IMR-90 (cell line): ENCODE measurements around the gene KIAA0825. TPM values are rescaled to one million over a fixed set of nuclear protein-coding genes. Genes with fewer than 3 reads are reported as not detected.

ENCODE experiments used
- ATAC-seq: fragments of 200-7000 bp; cut with Tn5 transposase; 2 replicates; pipeline ENCODE4 v1.9.1; 2020; ENCODE audit warnings: low read depth, mild to moderate bottlenecking, moderate library complexity
- BruUV-seq: library from RNA; stranded (reverse); fragments of 400-500 nt; replicated peaks from 2 replicates; lab custom pipeline; 2021; lab: Mats Ljungman, UMichigan
- CTCF ChIA-PET: fragments of 300-600 bp; formaldehyde crosslinking; extraction: SDS; loops from one replicate; lab custom pipeline; 2021; ENCODE audit warnings: antibody characterized with exemption; lab: Yijun Ruan, JAX
- POLR2A ChIA-PET: fragments of 300-600 bp; sonication (Branson Sonifier 250); formaldehyde crosslinking; loops from one replicate; lab custom pipeline; 2022; ENCODE audit warnings: antibody characterized with exemption; ENCODE audit not compliant: unreplicated experiment; lab: Charles Lee
- DNase-seq: peaks from one replicate; pipeline ENCODE4 v3.0.0; 2013
- H2AFZ ChIP-seq: replicated peaks from 2 replicates; pipeline ENCODE3; 2013; ENCODE audit warnings: low read length, mild to moderate bottlenecking; ENCODE audit not compliant: poor library complexity
- H2AK5ac ChIP-seq: 2 replicates; pipeline ENCODE4 v1.6.1; 2013; ENCODE audit warnings: low read depth, low read length, inconsistent platforms
- H2AK9ac ChIP-seq: replicated peaks from 2 replicates; pipeline ENCODE3; 2013; ENCODE audit warnings: mild to moderate bottlenecking, low read depth, low read length, moderate library complexity; ENCODE audit not compliant: poor library complexity
- H2BK120ac ChIP-seq: 2 replicates; pipeline ENCODE4 v1.6.1; 2013; ENCODE audit warnings: low read depth, low read length, inconsistent platforms
- H2BK15ac ChIP-seq: 3 replicates; pipeline ENCODE4 v1.6.1; 2013; ENCODE audit warnings: low read depth, low read length, inconsistent platforms
- H2BK20ac ChIP-seq: 2 replicates; pipeline ENCODE4 v1.6.1; 2013; ENCODE audit warnings: low read depth, mild to moderate bottlenecking, inconsistent platforms, low read length, moderate library complexity
- H2BK5ac ChIP-seq: 2 replicates; pipeline ENCODE4 v1.6.1; 2013; ENCODE audit warnings: mild to moderate bottlenecking, low read depth, low read length, inconsistent platforms; ENCODE audit not compliant: poor library complexity, severe bottlenecking
- H3K14ac ChIP-seq: replicated peaks from 2 replicates; pipeline ENCODE4 v1.6.1; 2013; ENCODE audit warnings: low read depth, low read length, inconsistent platforms
- H3K18ac ChIP-seq: 2 replicates; pipeline ENCODE4 v1.6.1; 2013; ENCODE audit warnings: low read depth, low read length, control low read depth
- H3K23ac ChIP-seq: 2 replicates; pipeline ENCODE4 v1.6.1; 2013; ENCODE audit warnings: low read depth, low read length, inconsistent platforms
- H3K27ac ChIP-seq: 2 replicates; pipeline ENCODE4 v1.5.1; 2013; ENCODE audit warnings: mild to moderate bottlenecking, control low read depth, low read length; ENCODE audit not compliant: insufficient read depth
- H3K27me3 ChIP-seq: 2 replicates; pipeline ENCODE4 v1.6.1; 2013; ENCODE audit warnings: low read length; ENCODE audit not compliant: control insufficient read depth, insufficient read depth
- H3K36me3 ChIP-seq: 2 replicates; pipeline ENCODE4 v1.6.1; 2013; ENCODE audit warnings: low read length, mixed read lengths; ENCODE audit not compliant: control insufficient read depth, insufficient read depth
- H3K4ac ChIP-seq: 2 replicates; pipeline ENCODE4 v1.6.1; 2013; ENCODE audit warnings: low read depth, low read length, inconsistent platforms
- H3K4me1 ChIP-seq: 2 replicates; pipeline ENCODE4 v1.6.1; 2013; ENCODE audit warnings: low read length, mixed read lengths; ENCODE audit not compliant: control insufficient read depth, insufficient read depth
- H3K4me2 ChIP-seq: 2 replicates; pipeline ENCODE4 v1.6.1; 2013; ENCODE audit warnings: low read depth, mild to moderate bottlenecking, control low read depth, low read length, moderate library complexity
- H3K4me3 ChIP-seq: 2 replicates; pipeline ENCODE4 v1.5.1; 2013; ENCODE audit warnings: low read depth, mild to moderate bottlenecking, control low read depth, low read length, moderate library complexity; ENCODE audit not compliant: insufficient read depth
- H3K56ac ChIP-seq: 2 replicates; pipeline ENCODE4 v1.6.1; 2013; ENCODE audit warnings: low read length, inconsistent platforms; ENCODE audit not compliant: insufficient read depth; ENCODE audit errors: extremely low read depth
- H3K79me1 ChIP-seq, 2 experiments: 2 replicates each; pipeline ENCODE4 v1.6.1; 2013; ENCODE audit warnings: low read length in 2 of 2, inconsistent platforms in 1 of 2, low read depth in 1 of 2
- H3K9ac ChIP-seq: 2 replicates; pipeline ENCODE4 v1.6.1; 2013; ENCODE audit warnings: low read depth, low read length, control low read depth
- H3K9me1 ChIP-seq: 2 replicates; pipeline ENCODE4 v1.6.1; 2013; ENCODE audit warnings: low read length, inconsistent platforms; ENCODE audit not compliant: insufficient read depth
- H3K9me3 ChIP-seq: 2 replicates; pipeline ENCODE4 v1.6.1; 2013; ENCODE audit warnings: low read length; ENCODE audit not compliant: control insufficient read depth, insufficient read depth
- H4K20me1 ChIP-seq: 2 replicates; pipeline ENCODE4 v1.6.1; 2013; ENCODE audit warnings: low read length, inconsistent platforms; ENCODE audit not compliant: insufficient read depth
- H4K5ac ChIP-seq: 2 replicates; pipeline ENCODE4 v1.6.1; 2013; ENCODE audit warnings: mild to moderate bottlenecking, low read depth, low read length, control low read depth
- H4K8ac ChIP-seq, 2 experiments: 2 replicates each; pipeline ENCODE4 v1.6.1; 2013; ENCODE audit warnings: low read depth in 2 of 2, low read length in 2 of 2, control low read depth in 1 of 2, inconsistent platforms in 1 of 2
- H4K91ac ChIP-seq: 2 replicates; pipeline ENCODE4 v1.6.1; 2013; ENCODE audit warnings: low read depth, low read length, inconsistent platforms; ENCODE audit not compliant: insufficient read depth
- FOS ChIP-seq: fragments of 150-350 bp; IDR thresholded peaks from 2 replicates; pipeline ENCODE4 v1.6.1; 2016; ENCODE audit warnings: low read depth, low read length
- MAFK ChIP-seq: IDR thresholded peaks from 2 replicates; pipeline ENCODE4 v1.6.1; 2012; ENCODE audit warnings: low read depth, low read length, improper control_type of control experiment
- MAZ ChIP-seq: IDR thresholded peaks from 2 replicates; pipeline ENCODE4 v1.6.1; 2012; ENCODE audit warnings: low read depth, mild to moderate bottlenecking, low read length, improper control_type of control experiment, moderate library complexity, borderline replicate concordance
- NFE2L2 ChIP-seq: fragments of 150-350 bp; IDR thresholded peaks from 2 replicates; pipeline ENCODE4 v1.6.1; 2016; ENCODE audit warnings: low read depth, mild to moderate bottlenecking, low read length
- RFX5 ChIP-seq: IDR thresholded peaks from 2 replicates; pipeline ENCODE4 v1.8.0; 2012; ENCODE audit warnings: low read depth, mild to moderate bottlenecking, low read length, moderate library complexity
- WGBS, 2 experiments: methylation state at CpG; one replicate each; pipeline versions ENCODE4 v1.1.5 to v1.1.7; 2013; ENCODE audit warnings: missing lambda C conversion rate in 2 of 2; ENCODE audit not compliant: insufficient read length in 1 of 2; ENCODE audit errors: extremely low coverage in 2 of 2; 5-methylcytosine and 5-hydroxymethylcytosine counted together
- dilution Hi-C: fragments of 300-500 bp; cut with HindIII; formaldehyde crosslinking; loops from one replicate; pipeline ENCODE4 v1.14.3; 2018; ENCODE audit warnings: low sequenced_read_pairs; ENCODE audit not compliant: unreplicated experiment
- in situ Hi-C: fragments of 300-500 bp; cut with MboI; formaldehyde crosslinking; loops from 3 replicates; pipeline ENCODE4 v1.14.3; 2019; ENCODE audit warnings: low sequenced_read_pairs, inconsistent platforms, mixed read lengths
- intact Hi-C: fragments of 100-400 bp; cut with micrococcal nuclease; formaldehyde crosslinking; loops from 2 replicates; pipeline ENCODE4 v1.10.0; 2022
- polyA plus RNA-seq, 3 experiments: library from polyadenylated mRNA; depleted of rRNA; stranded (reverse); fragments of >200 nt; gene quantifications; 2 replicates each; pipeline ENCODE4 v1.2.3, GENCODE V29; 2012; ENCODE audit warnings: low replicate concordance in 1 of 3
- total RNA-seq: library from RNA; depleted of rRNA; stranded (reverse); fragments of >200 nt; gene quantifications from 2 replicates; pipeline ENCODE4 v1.2.3, GENCODE V29; 2012

KIAA0825 gene
- total and polyA plus RNA-seq, 2 of the 4 experiments (the other 2 are of a cell fraction): 0.46 to 1.8 TPM

- Histone ChIP-seq H4K8ac (no peak overlapping the region), H3K4me1 (no peaks in the 10 kb centered on the region), H4K91ac (no peak overlapping the region), H3K27me3 (no peaks in the 10 kb centered on the region), H3K4me3 (no peak overlapping the region), H3K9ac (no peak overlapping the region), H2BK5ac (no peak overlapping the region), H3K27ac (no peak overlapping the region), H3K23ac (no peak overlapping the region), H3K18ac (no peak overlapping the region), H2AK5ac (no peak overlapping the region), H3K4ac (no peak overlapping the region), H3K79me1 (no peaks in the 10 kb centered on the region), H2BK15ac (no peak overlapping the region), H3K56ac (no peak overlapping the region), H3K9me1 (no peaks in the 10 kb centered on the region), H3K14ac (no peak overlapping the region), H2AFZ (no peak overlapping the region), H4K5ac (no peak overlapping the region), H2BK20ac (no peak overlapping the region), H3K9me3 (no peaks in the 10 kb centered on the region), H3K36me3 (no peaks in the 10 kb centered on the region), H2BK120ac (no peak overlapping the region), H4K20me1 (no peaks in the 10 kb centered on the region), H3K4me2 (no peak overlapping the region), H2AK9ac (no peak overlapping the region)
- no peak for ATAC-seq
- intact Hi-C loops (loop anchor here (1.0 kb wide), 1 partner anchor 292 kb away; no protein-coding TSS in a partner anchor), dilution Hi-C loops (no loop called here), in situ Hi-C loops (no loop called here)
- ChIA-PET CTCF (no interaction called here), POLR2A (no interaction called here)
- no peak for DNase-seq
- no CpG with 5 or more reads among the region's 2 CpGs for WGBS, 2 experiments
- TF ChIP-seq MAZ: no peak
- TF ChIP-seq MAFK: no peak
- TF ChIP-seq RFX5: no peak
- TF ChIP-seq FOS: no peak
- TF ChIP-seq NFE2L2: no peak
- BruUV-seq: no TSS peak
These were observed 335.3 kb downstream of the KIAA0825 start for GRCh38 chr5:94283093-94283492.
